MM.1S (cell line): Measurements from ENCODE around the gene CFAP206.

Experiments
- DNase-seq: peaks from one replicate; pipeline ENCODE4 v3.0.0-alpha.2; 2015
- H2AFZ ChIP-seq: fragments of 300-600 bp; sonication (generic); 2 replicates; pipeline ENCODE4 v1.6.0; 2016; ENCODE audit warnings: antibody characterized with exemption, low read length
- H3F3A ChIP-seq: fragments of 300-600 bp; sonication (generic); 2 replicates; pipeline ENCODE4 v1.6.1; 2016; ENCODE audit warnings: mild to moderate bottlenecking, antibody characterized with exemption, low read length, moderate library complexity, mixed read lengths; ENCODE audit not compliant: insufficient read depth
- H3K27ac ChIP-seq: fragments of 300-600 bp; sonication (generic); 2 replicates; pipeline ENCODE4 v1.5.1; 2016; ENCODE audit warnings: mild to moderate bottlenecking, low read length
- H3K27me3 ChIP-seq: fragments of 300-600 bp; sonication (generic); replicated peaks from 2 replicates; pipeline ENCODE4 v1.6.0; 2016; ENCODE audit warnings: low read length; ENCODE audit not compliant: insufficient read depth
- H3K36me3 ChIP-seq: fragments of 300-600 bp; sonication (generic); replicated peaks from 2 replicates; pipeline ENCODE4 v1.6.1; 2016; ENCODE audit warnings: mild to moderate bottlenecking, low read length, mixed read lengths; ENCODE audit not compliant: insufficient read depth
- H3K4me1 ChIP-seq: fragments of 300-600 bp; sonication (generic); 2 replicates; pipeline ENCODE4 v1.6.1; 2016; ENCODE audit warnings: low read length, mixed read lengths
- H3K4me2 ChIP-seq: fragments of 300-600 bp; sonication (generic); 2 replicates; pipeline ENCODE4 v1.6.0; 2016; ENCODE audit warnings: low read depth, low read length
- H3K4me3 ChIP-seq: fragments of 300-600 bp; sonication (generic); 2 replicates; pipeline ENCODE4 v1.5.1; 2016; ENCODE audit warnings: low read length, mixed read lengths
- H3K79me2 ChIP-seq: fragments of 300-600 bp; sonication (generic); 2 replicates; pipeline ENCODE4 v1.6.1; 2016; ENCODE audit warnings: mixed run types, low read length, mixed read lengths
- H3K9ac ChIP-seq: fragments of 300-600 bp; sonication (generic); 2 replicates; pipeline ENCODE4 v1.6.1; 2016; ENCODE audit warnings: low read length, mixed read lengths
- H3K9me2 ChIP-seq: fragments of 300-600 bp; sonication (generic); replicated peaks from 2 replicates; pipeline ENCODE4 v1.6.1; 2016; ENCODE audit warnings: mild to moderate bottlenecking, low read length, mixed read lengths; ENCODE audit not compliant: insufficient read depth
- H3K9me3 ChIP-seq: fragments of 300-600 bp; sonication (generic); replicated peaks from 2 replicates; pipeline ENCODE4 v1.6.1; 2016; ENCODE audit warnings: mild to moderate bottlenecking, low read length, mixed read lengths; ENCODE audit not compliant: insufficient read depth
- H4K20me1 ChIP-seq: fragments of 300-600 bp; sonication (generic); 2 replicates; pipeline ENCODE4 v1.6.1; 2016; ENCODE audit warnings: mild to moderate bottlenecking, low read length, moderate library complexity, mixed read lengths; ENCODE audit not compliant: insufficient read depth
- EZH2 ChIP-seq: fragments of 300-600 bp; sonication (generic); optimal IDR thresholded peaks from 2 replicates; pipeline ENCODE3; 2017; ENCODE audit warnings: low read depth, mild to moderate bottlenecking, antibody characterized with exemption, low read length, mixed read lengths
- EZH2phosphoT487 ChIP-seq: fragments of 300-600 bp; sonication (generic); IDR thresholded peaks from 2 replicates; pipeline ENCODE4 v1.6.1; 2018; ENCODE audit warnings: antibody characterized with exemption, low read length
- TF ChIP-seq, protein P1 (sequence below): fragments of 300-600 bp; sonication (generic); IDR thresholded peaks from 2 replicates; pipeline ENCODE4 v1.5.1; 2016; ENCODE audit warnings: antibody characterized with exemption, low read length, mixed read lengths

CFAP206 gene

DNA sequence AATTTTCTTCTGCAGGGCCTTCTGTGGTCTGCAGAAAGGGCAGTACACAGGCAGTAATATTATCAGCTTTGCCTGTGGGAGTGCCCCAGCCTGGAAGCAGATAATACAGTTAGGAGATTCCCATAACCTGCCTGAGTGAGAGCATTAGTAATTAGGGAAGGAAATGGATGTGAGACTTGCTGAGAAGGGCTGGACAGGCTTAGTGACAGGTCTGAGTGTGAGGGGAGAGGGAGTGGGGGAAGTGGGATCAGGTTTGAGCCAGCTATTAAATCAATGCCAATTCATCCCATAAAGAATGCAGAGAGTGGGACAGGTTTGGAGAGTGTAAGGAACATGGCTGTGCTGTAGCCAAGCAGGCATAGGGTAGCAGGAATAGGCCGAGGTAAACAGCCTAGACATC, 10.1 kb upstream of the CFAP206 start:
- no peaks in the 10 kb centered on the region for H4K20me1 ChIP-seq
- H3K36me3 ChIP-seq = no peaks in the 10 kb centered on the region
- H3K9me3 ChIP-seq = no peaks in the 10 kb centered on the region
- H3K9ac ChIP-seq = no peak overlapping the region
- no peaks in the 10 kb centered on the region for H3K4me1 ChIP-seq
- TF ChIP-seq, protein P1, sequence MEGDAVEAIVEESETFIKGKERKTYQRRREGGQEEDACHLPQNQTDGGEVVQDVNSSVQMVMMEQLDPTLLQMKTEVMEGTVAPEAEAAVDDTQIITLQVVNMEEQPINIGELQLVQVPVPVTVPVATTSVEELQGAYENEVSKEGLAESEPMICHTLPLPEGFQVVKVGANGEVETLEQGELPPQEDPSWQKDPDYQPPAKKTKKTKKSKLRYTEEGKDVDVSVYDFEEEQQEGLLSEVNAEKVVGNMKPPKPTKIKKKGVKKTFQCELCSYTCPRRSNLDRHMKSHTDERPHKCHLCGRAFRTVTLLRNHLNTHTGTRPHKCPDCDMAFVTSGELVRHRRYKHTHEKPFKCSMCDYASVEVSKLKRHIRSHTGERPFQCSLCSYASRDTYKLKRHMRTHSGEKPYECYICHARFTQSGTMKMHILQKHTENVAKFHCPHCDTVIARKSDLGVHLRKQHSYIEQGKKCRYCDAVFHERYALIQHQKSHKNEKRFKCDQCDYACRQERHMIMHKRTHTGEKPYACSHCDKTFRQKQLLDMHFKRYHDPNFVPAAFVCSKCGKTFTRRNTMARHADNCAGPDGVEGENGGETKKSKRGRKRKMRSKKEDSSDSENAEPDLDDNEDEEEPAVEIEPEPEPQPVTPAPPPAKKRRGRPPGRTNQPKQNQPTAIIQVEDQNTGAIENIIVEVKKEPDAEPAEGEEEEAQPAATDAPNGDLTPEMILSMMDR = no peak
- TF ChIP-seq EZH2phosphoT487 (no peak), EZH2 (no peak)
- H3F3A ChIP-seq = no peaks in the 10 kb centered on the region
- no peaks in the 10 kb centered on the region for H3K27me3 ChIP-seq
- H3K9me2 ChIP-seq = no peaks in the 10 kb centered on the region
- H3K79me2 ChIP-seq = no peaks in the 10 kb centered on the region
- no peak overlapping the region for H2AFZ ChIP-seq
- DNase-seq = no peak
- H3K4me3 ChIP-seq = no peak overlapping the region
- H3K27ac ChIP-seq = no peak overlapping the region
- no peak overlapping the region for H3K4me2 ChIP-seq

DNA sequence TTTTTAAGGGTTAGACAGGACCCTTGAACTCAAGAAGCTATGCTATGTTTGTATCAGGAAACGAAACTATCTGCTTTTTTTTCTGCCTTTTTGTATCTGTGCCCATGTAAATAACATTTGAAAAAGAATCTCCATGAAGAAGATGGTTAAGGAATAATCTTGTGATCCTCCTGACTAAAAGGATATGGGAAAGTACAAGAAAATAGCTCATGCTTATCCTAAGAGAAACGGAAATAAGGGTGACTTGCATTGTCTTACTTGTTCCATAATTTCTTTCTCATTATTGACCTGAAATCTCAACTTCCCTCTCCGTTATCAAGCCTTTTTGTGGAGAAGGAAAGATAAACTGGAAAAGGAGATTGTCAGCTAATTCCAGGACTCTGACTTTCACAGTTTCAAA, 5.9 kb upstream of the CFAP206 start:
- H3K9ac ChIP-seq = no peak overlapping the region
- H3K27me3 ChIP-seq = no peaks in the 10 kb centered on the region
- H3K9me2 ChIP-seq = no peaks in the 10 kb centered on the region
- no peak for TF ChIP-seq EZH2phosphoT487
- no peak for TF ChIP-seq EZH2
- TF ChIP-seq, protein P1 = no peak
- H3K36me3 ChIP-seq = no peaks in the 10 kb centered on the region
- H4K20me1 ChIP-seq = no peaks in the 10 kb centered on the region
- H2AFZ ChIP-seq = no peak overlapping the region
- no peak overlapping the region for H3K4me3 ChIP-seq
- no peak for DNase-seq
- 0 out of 2 replicates have a peak, but pooled peaks cover 4% of the 10 kb centered on the region for H3K4me1 ChIP-seq
- no peaks in the 10 kb centered on the region for H3K79me2 ChIP-seq
- H3K27ac ChIP-seq = no peak overlapping the region
- no peak overlapping the region for H3K4me2 ChIP-seq
- no peaks in the 10 kb centered on the region for H3F3A ChIP-seq
- H3K9me3 ChIP-seq = no peaks in the 10 kb centered on the region

- Histone ChIP-seq H3K4me3 (peak overlapping the region; percentile 75), H3K27ac (no peak overlapping the region), H3K9me3 (no peaks in the 10 kb centered on the region), H3K36me3 (no peaks in the 10 kb centered on the region), H3K9ac (peak overlapping the region; percentile 22; the same call in 1 of the 2 replicates), H3F3A (peaks cover 7% of the 10 kb centered on the region; the same call in 1 of the 2 replicates), H2AFZ (peak overlapping the region; percentile 66), H3K4me1 (peaks cover 9% of the 10 kb centered on the region; the same call in 1 of the 2 replicates), H3K79me2 (no peaks in the 10 kb centered on the region), H3K9me2 (no peaks in the 10 kb centered on the region), H4K20me1 (no peaks in the 10 kb centered on the region), H3K4me2 (peak overlapping the region; percentile 75), H3K27me3 (no peaks in the 10 kb centered on the region)
- peak; percentile 7 for DNase-seq
- TF ChIP-seq, protein P1 = no peak
- TF ChIP-seq EZH2 (no peak), EZH2phosphoT487 (no peak)
These were observed 241 bp upstream of the CFAP206 start for GRCh38 chr6:87407561-87407900.
